Measurements from ENCODE around the gene HMCN1.

HMCN1 gene

DNA sequence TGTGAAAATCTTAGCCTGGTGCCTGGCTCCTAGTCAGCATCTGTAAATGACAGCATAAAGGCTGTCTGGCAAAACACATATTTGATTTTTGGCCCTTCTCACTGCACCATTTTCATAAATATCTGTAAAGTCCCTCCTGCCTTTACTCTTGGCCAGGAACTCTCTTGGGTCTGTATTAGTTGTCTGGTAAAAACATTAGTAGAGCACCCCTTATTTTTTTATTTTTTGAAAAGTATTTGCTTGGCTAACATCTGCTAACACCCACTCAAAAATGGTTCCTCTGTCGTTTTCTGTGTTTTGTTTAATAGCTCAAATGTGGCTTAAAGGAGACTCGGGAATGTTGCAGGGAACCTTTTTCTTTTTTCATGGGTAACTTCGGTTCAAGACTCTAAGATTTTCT, 293.4 kb downstream of the HMCN1 start:
- no peak for DNase-seq
- Histone ChIP-seq H3K9me3 (no peaks in the 10 kb centered on the region), H3K4me3 (ENCODE audit: low read depth, low read length) (no peak overlapping the region), H3K27me3 (no peaks in the 10 kb centered on the region), H3K4me1 (no peaks in the 10 kb centered on the region), H3K36me3 (no peaks in the 10 kb centered on the region)
- TF ChIP-seq, protein P1, sequence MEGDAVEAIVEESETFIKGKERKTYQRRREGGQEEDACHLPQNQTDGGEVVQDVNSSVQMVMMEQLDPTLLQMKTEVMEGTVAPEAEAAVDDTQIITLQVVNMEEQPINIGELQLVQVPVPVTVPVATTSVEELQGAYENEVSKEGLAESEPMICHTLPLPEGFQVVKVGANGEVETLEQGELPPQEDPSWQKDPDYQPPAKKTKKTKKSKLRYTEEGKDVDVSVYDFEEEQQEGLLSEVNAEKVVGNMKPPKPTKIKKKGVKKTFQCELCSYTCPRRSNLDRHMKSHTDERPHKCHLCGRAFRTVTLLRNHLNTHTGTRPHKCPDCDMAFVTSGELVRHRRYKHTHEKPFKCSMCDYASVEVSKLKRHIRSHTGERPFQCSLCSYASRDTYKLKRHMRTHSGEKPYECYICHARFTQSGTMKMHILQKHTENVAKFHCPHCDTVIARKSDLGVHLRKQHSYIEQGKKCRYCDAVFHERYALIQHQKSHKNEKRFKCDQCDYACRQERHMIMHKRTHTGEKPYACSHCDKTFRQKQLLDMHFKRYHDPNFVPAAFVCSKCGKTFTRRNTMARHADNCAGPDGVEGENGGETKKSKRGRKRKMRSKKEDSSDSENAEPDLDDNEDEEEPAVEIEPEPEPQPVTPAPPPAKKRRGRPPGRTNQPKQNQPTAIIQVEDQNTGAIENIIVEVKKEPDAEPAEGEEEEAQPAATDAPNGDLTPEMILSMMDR (IDR thresholded peaks at IDR 0.05; ENCODE audit: low read depth, low read length) = no peak

DNA sequence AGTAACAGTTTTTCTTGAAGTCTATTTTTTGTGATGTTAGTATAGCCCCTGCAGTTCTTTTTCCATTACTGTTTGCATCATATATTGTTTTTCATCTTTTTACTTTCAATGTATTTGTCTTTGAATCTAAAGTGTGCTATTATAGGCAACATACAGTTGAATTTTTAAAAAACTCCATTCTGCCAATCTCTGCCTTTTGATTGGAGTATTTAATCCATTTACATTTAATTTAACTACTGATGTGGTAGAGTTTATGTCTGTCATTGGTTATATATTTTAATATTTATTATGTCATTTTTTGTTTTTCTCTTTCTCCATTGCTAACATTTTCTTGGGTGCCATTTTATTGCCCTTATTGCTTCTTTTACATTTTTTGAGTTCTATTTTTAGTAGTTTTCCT, 296.3 kb downstream of the HMCN1 start:
- TF ChIP-seq, protein P1 (IDR thresholded peaks at IDR 0.05; ENCODE audit: low read depth, low read length) = no peak

DNA sequence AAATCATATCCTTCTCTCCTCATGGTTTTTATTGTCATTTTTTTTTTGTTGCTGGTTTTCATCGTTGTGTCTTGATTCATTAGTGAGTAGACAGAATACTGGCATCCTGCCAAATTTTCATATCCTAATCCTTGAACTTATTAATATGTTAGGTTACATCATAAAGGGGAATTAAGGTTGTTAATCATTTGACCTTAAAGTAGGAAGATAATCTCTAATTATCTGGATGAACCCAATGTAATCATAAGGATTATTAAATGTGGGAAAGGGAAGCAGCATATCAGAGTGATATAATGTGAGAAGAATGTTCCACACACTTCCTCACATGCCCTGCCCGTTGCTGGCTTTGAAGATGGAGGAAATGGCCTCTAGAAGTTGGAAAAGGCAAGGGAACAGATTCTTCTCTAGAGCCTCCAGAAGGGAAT, 299.7 kb downstream of the HMCN1 start:
- H3K4me1 ChIP-seq = no peaks in the 10 kb centered on the region
- TF ChIP-seq, protein P1 (IDR thresholded peaks at IDR 0.05; ENCODE audit: low read depth, low read length) = no peak
- no peaks in the 10 kb centered on the region for H3K27me3 ChIP-seq
- DNase-seq = no peak
- no peaks in the 10 kb centered on the region for H3K36me3 ChIP-seq
- no peak overlapping the region for H3K4me3 ChIP-seq (ENCODE audit: low read depth, low read length)
- H3K9me3 ChIP-seq = no peaks in the 10 kb centered on the region

More for the DNA sequence above, 296.3 kb downstream of the HMCN1 start:
- H3K27me3 ChIP-seq = no peaks in the 10 kb centered on the region
- H3K4me1 ChIP-seq = no peaks in the 10 kb centered on the region
- H3K9me3 ChIP-seq = no peaks in the 10 kb centered on the region
- H3K4me3 ChIP-seq (ENCODE audit: low read depth, low read length) = no peak overlapping the region
- no peak for DNase-seq
- H3K36me3 ChIP-seq = no peaks in the 10 kb centered on the region

DNA sequence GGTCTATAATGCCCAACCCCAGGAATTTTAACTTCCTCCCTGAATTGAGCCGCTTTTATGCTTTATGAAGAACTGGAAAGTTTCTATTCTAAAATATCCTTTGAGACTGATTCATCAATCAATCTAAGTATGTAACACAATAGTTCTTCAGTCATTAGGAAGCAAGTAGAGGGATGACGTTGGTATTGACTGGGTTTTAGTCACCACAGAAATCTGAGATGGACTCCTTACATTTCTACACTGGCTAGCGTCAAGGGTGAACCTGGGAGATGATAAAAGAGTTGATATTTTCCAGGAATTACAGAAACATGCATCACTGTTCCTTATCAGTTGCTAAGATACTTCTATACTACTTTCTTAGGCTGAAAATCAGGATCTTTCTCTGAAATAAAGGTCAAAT, 308.0 kb downstream of the HMCN1 start:
- Histone ChIP-seq H3K4me1 (no peaks in the 10 kb centered on the region), H3K4me3 (ENCODE audit: low read depth, low read length) (no peak overlapping the region), H3K27me3 (peaks cover 9% of the 10 kb centered on the region), H3K9me3 (no peaks in the 10 kb centered on the region), H3K36me3 (no peaks in the 10 kb centered on the region)
- DNase-seq = no peak
- TF ChIP-seq, protein P1 (IDR thresholded peaks at IDR 0.05; ENCODE audit: low read depth, low read length) = no peak

DNA sequence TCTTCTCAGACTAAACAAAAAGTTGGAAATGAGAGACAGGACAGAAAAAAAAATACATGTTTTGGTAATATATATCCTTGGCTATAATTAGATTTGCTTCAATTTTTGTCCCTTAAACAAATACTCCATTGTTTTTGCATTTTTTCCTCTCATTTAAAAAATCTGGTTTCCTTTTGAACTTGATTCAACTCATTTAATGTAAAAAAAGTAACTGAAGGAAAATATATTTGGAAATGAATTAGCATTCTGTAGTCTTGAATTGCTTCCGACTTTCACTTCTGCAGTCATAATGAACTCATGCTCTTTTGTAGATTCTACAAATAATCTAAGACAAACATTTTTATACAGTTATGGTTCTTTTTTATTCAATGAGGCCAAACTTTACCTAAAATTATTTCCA, 309.1 kb downstream of the HMCN1 start:
- Histone ChIP-seq H3K36me3 (no peaks in the 10 kb centered on the region), H3K9me3 (no peaks in the 10 kb centered on the region), H3K4me3 (ENCODE audit: low read depth, low read length) (no peak overlapping the region), H3K27me3 (peaks cover 9% of the 10 kb centered on the region), H3K4me1 (no peaks in the 10 kb centered on the region)
- no peak for DNase-seq
- TF ChIP-seq, protein P1 (IDR thresholded peaks at IDR 0.05; ENCODE audit: low read depth, low read length) = no peak

DNA sequence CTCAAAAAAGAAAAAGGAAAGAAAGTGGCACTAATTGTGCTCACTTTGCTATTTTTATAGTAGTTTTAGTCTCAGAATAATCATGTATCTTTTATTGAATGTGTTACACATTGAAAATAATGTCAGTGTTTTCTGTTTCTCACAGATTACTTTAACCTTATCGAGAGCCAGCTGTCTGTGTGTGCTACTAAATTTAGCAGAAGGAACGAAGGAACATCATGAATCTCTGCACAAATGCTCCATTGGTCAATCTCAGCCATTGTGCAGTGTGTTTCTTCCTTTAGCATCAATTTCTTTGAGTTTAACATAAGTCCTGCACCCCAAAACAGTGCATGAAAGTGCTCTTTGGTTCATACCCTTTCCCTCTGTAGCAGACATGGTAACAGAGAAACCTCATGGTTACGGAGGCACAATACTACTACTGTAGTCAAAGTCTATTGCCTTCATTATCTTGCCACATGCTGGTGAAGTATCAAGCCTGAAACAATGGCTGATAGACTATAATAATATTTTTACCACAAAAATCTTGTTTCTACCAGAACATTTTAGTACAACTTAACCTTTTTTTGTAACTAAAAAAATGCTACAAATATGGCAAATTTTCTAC, 310.0 kb downstream of the HMCN1 start:
- Histone ChIP-seq H3K36me3 (no peaks in the 10 kb centered on the region), H3K27me3 (peaks cover 9% of the 10 kb centered on the region), H3K9me3 (no peaks in the 10 kb centered on the region), H3K4me3 (ENCODE audit: low read depth, low read length) (no peak overlapping the region), H3K4me1 (no peaks in the 10 kb centered on the region)
- TF ChIP-seq, protein P1 (IDR thresholded peaks at IDR 0.05; ENCODE audit: low read depth, low read length) = no peak
- no peak for DNase-seq

All from BE2C (cell line).